ENCODE results near the gene TCP11L1. TPM values are rescaled to one million over a fixed set of nuclear protein-coding genes. Genes with fewer than 3 reads are reported as not detected.

Gene TCP11L1
- total and polyA plus RNA-seq, 2 of the 8 experiments (the other 6 are each of a cell fraction or from before 2014, with no cell fraction given) = 10.9 to 23.1 TPM

DNA sequence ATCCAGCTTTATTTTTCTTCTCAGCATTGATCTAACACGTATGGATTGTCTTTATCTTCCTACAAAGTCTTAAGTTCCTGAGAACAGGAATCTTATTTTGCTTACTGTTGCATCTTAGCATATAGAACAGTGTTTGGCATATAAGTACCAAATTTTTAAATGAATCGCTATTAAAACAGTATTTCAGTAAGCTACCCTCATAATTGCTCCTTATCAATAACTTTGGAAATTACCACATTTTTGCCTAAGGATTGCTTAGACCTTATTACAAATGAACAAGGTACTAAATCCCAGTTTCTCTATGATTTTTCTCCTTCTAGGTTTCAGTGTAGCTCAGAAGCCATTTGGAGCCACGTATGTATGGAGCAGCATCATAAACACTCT, 14.0 kb upstream of the TCP11L1 start:
- H3K9ac ChIP-seq (replicated peaks in 1 of 4; ENCODE audit: extremely low read depth in 1 of 4, low read depth in 3 of 4, low read length in 3 of 4) = no peak overlapping the region
- no peak for DNase-seq (ENCODE audit: low read depth in 1 of 2, low spot score in 2 of 2)
- H3K23me2 ChIP-seq (ENCODE audit: low read depth, low read length) = no peaks in the 10 kb centered on the region
- no peak overlapping the region for H2BK120ac ChIP-seq (replicated peaks; ENCODE audit: low read depth, low read length)
- H3K79me2 ChIP-seq (ENCODE audit: control insufficient read depth in 1 of 2, insufficient read depth in 2 of 2, low read length in 2 of 2) = no peaks in the 10 kb centered on the region
- ChIA-PET POLR2A (ENCODE audit: partially characterized antibody) (interaction anchor here (0.9 to 2.7 kb wide), 4 partner anchors 9 to 14 kb away, joined by 3 to 12 read pairs (median 6); partner anchors contain the start of genes DEPDC7 and TCP11L1), CTCF (ENCODE audit: partially characterized antibody) (interaction anchor here (0.7 to 2.8 kb wide), 3 partner anchors 10 to 657 kb away, joined by 3 to 13 read pairs (median 3); partner anchors contain the start of gene DEPDC7)
- no peak overlapping the region for H2BK20ac ChIP-seq (ENCODE audit: low read length)
- no peaks in the 10 kb centered on the region for H3K9me3 ChIP-seq (ENCODE audit: insufficient read depth in 2 of 2, low read depth in 1 of 2, low read length in 1 of 2)
- no peaks in the 10 kb centered on the region for H3K27me3 ChIP-seq (replicated peaks in 1 of 4; ENCODE audit: control insufficient read depth in 3 of 4, extremely low read depth in 1 of 4, insufficient read depth in 3 of 4, low read length in 3 of 4)
- H2BK12ac ChIP-seq (ENCODE audit: low read depth, low read length) = no peak overlapping the region
- H2BK15ac ChIP-seq (ENCODE audit: low read length) = no peak overlapping the region
- no peak overlapping the region for H3K27ac ChIP-seq (ENCODE audit: low read depth, low read length)
- no peak overlapping the region for H3K4me3 ChIP-seq (ENCODE audit: extremely low read depth in 1 of 4, insufficient read depth in 2 of 4, low read depth in 3 of 4, low read length in 4 of 4)
- H4K91ac ChIP-seq (replicated peaks; ENCODE audit: insufficient read length, low read length) = no peak overlapping the region
- H3K4ac ChIP-seq (replicated peaks; ENCODE audit: insufficient read length, low read depth, low read length) = no peak overlapping the region
- H3K14ac ChIP-seq (ENCODE audit: insufficient read length) = no peak overlapping the region
- H3K56ac ChIP-seq (replicated peaks; ENCODE audit: insufficient read length, low read depth, low read length) = no peak overlapping the region
- no peaks in the 10 kb centered on the region for H3K36me3 ChIP-seq (ENCODE audit: control insufficient read depth in 2 of 4, insufficient read depth in 4 of 4, low read length in 3 of 4)
- H3K4me1 ChIP-seq (replicated peaks in 1 of 4; ENCODE audit: control insufficient read depth in 3 of 4, insufficient read depth in 4 of 4, low read length in 3 of 4) = no peaks in the 10 kb centered on the region
- no peak overlapping the region for H2BK5ac ChIP-seq (ENCODE audit: low read depth, low read length)
- FAIRE-seq = no peak
- no peak overlapping the region for H4K8ac ChIP-seq (ENCODE audit: extremely low read depth, insufficient read depth, low read length)
- H3K18ac ChIP-seq (ENCODE audit: extremely low read depth, low read length) = no peak overlapping the region
- no peak overlapping the region for H3K23ac ChIP-seq (ENCODE audit: insufficient read length)
- no peak overlapping the region for H3K4me2 ChIP-seq (ENCODE audit: insufficient read depth in 1 of 2, low read depth in 2 of 2, low read length in 2 of 2)
- 94% methylated on average over 3 of the region's 3 CpGs; no CpG with 5 or more reads in 1 of the 2 experiments for WGBS, 2 experiments (ENCODE audit: extremely low coverage in 1 of 2, insufficient coverage in 1 of 2, insufficient read length in 1 of 2, insufficient replicate concordance in 2 of 2, low coverage in 1 of 2, low lambda C conversion rate in 2 of 2, missing lambda C conversion rate in 1 of 2)
- peaks cover 0 to 1% of the 10 kb centered on the region in 2 experiments for H4K20me1 ChIP-seq (replicated peaks in 1 of 2; ENCODE audit: control insufficient read depth in 1 of 2, insufficient read depth in 2 of 2, low read length in 2 of 2)
- H2AK5ac ChIP-seq (ENCODE audit: low read depth, low read length) = no peak overlapping the region
- no peak overlapping the region for H4K5ac ChIP-seq (ENCODE audit: insufficient read length, low read depth, low read length)
- no peak overlapping the region for H2AFZ ChIP-seq (ENCODE audit: low read length)
- no peaks in the 10 kb centered on the region for H3K79me1 ChIP-seq (ENCODE audit: low read depth, low read length)
- TF ChIP-seq POLR2A (IDR thresholded peaks at IDR 0.05; ENCODE audit: control extremely low read depth in 1 of 2, low read depth in 2 of 2, low read length in 2 of 2) (no peak), EGR1 (IDR thresholded peaks at IDR 0.05; ENCODE audit: borderline replicate concordance, low read depth, low read length) (no peak), CHD1 (IDR thresholded peaks at IDR 0.05; ENCODE audit: low read depth, low read length) (no peak), TBP (IDR thresholded peaks at IDR 0.05; ENCODE audit: low read depth, low read length) (no peak), SP1 (IDR thresholded peaks at IDR 0.05; ENCODE audit: low read depth, low read length) (no peak), GABPA (IDR thresholded peaks at IDR 0.05; ENCODE audit: borderline replicate concordance, insufficient read depth, low read length) (no peak), KDM4A (IDR thresholded peaks at IDR 0.05; ENCODE audit: low read depth, low read length, severe bottlenecking) (no peak), EP300 (IDR thresholded peaks at IDR 0.05; ENCODE audit: borderline replicate concordance in 1 of 2, low read depth in 2 of 2, low read length in 2 of 2) (no peak), SIRT6 (IDR thresholded peaks at IDR 0.05; ENCODE audit: low read length) (no peak), SIN3A (conservative IDR thresholded peaks at IDR 0.05 in 1 of 2, IDR thresholded peaks at IDR 0.05 in 1 of 2; ENCODE audit: low read depth in 1 of 2, low read length in 2 of 2) (no peak), NANOG (IDR thresholded peaks at IDR 0.05; ENCODE audit: insufficient read depth, low read depth, low read length, poor library complexity, severe bottlenecking) (no peak), BRCA1 (IDR thresholded peaks at IDR 0.05; ENCODE audit: low read depth, low read length) (no peak), RBBP5 (IDR thresholded peaks at IDR 0.05; ENCODE audit: borderline replicate concordance, low read depth, low read length) (no peak)
- TF ChIP-seq, protein P1, sequence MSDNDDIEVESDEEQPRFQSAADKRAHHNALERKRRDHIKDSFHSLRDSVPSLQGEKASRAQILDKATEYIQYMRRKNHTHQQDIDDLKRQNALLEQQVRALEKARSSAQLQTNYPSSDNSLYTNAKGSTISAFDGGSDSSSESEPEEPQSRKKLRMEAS (IDR thresholded peaks at IDR 0.05) = no peak
